PC-3 (cell line): ENCODE measurements around the gene VAV3.

Experiments used
- CTCF ChIP-seq: fragments of 300-600 bp; sonication (generic); conservative IDR thresholded peaks from 2 replicates; pipeline ENCODE4 v1.5.1; 2017; ENCODE audit warnings: antibody characterized with exemption, low read depth, mild to moderate bottlenecking, low read length
- EZH2phosphoT487 ChIP-seq: fragments of 300-600 bp; sonication (generic); IDR thresholded peaks from 2 replicates; pipeline ENCODE4 v1.6.1; 2018; ENCODE audit warnings: mild to moderate bottlenecking, antibody characterized with exemption, low read length, borderline replicate concordance

- TF ChIP-seq CTCF (no peak), EZH2phosphoT487 (no peak)
Observed at GRCh38 chr1:107682467-107682866, 282.5 kb downstream of the VAV3 start.
